NCI-H2196 treated with DMSO at 0.1 percent for 48 hours (cell line): ENCODE data around the gene ZPR1.
"Not testable (repeated sequence)": the region's sequence is repeated elsewhere in the genome, so short reads cannot be mapped to it uniquely, and the experiment has no call there.

Experiments
- DNase-seq: peaks from one replicate; lab custom pipeline; 2025; ENCODE audit not compliant: unreplicated experiment; lab: John Stamatoyannopoulos, UW

The ZPR1 gene

GRCh38 chr11:116762132-116762531 is 25.7 kb downstream of the ZPR1 start:
- DNase-seq, result no peak

- not testable (repeated sequence) for DNase-seq
These were observed 31.8 kb downstream of the ZPR1 start for GRCh38 chr11:116756044-116756443.

- DNase-seq, result no peak
These were observed 37.6 kb downstream of the ZPR1 start for GRCh38 chr11:116750070-116750718.

DNA sequence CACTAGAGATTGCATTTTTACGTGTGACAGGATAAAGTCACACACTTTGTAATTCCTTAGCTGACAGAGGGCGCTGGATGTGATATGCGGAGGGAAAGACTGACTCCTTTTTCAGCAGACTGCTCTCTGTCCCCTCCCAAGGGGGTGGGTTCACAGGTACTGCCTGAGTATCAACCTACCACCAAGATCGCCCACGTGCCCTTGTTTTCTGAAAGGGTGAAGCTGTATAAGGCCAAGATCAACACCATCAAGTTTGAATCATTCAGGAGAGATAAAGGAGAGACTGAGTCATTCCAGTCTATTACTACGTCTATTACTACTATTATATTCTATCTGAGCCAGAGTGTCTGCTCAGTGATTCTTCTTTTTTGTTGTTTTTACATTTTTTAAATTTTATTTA is 45.7 kb downstream of the ZPR1 start:
- DNase-seq, result no peak

GRCh38 chr11:116740741-116741140 is 47.1 kb downstream of the ZPR1 start:
- DNase-seq, result no peak

GRCh38 chr11:116738975-116739374 is 48.8 kb downstream of the ZPR1 start:
- DNase-seq, result no peak

- no peak for DNase-seq
These were observed 51.1 kb downstream of the ZPR1 start for GRCh38 chr11:116736763-116737162.

GRCh38 chr11:116733969-116734508 is 53.8 kb downstream of the ZPR1 start:
- no peak for DNase-seq

GRCh38 chr11:116733043-116733755 is 54.6 kb downstream of the ZPR1 start:
- DNase-seq, result no peak

DNA sequence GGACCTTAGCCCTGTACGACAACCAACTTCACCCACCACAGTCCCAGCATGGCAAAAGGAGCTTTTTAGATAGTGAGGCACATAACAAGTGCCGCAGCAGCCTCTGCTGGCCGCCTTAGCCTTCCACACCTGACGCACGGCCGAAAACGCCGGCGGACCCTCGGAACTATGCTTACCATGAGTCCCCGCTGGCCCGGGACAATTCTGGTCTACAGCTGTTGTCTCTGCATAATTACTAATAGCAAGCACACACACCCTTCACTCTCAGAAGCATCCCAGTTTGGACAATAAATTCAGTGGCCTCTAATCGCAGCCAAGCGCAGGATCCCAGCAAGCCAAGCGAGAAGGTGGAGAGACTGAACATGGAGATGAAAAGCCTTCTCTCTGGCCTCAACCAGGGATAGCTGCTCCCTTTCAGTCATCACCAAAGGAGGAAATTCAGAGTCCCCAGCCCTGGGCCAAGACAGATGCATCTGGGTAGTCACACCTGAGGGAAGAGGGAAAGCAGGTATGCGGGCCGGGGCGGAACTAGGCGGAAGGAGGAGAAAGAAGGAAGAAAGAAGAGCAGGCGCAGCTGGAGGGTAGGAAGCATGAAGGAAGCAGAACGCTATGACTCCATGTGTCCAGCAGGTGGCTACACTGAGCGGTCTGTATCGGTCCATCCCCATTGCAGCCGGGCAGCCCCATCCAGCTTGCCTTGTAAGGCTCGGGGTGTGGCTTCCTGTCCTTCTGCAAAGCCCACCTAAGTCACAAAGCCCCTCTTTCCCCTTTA is 55.4 kb downstream of the ZPR1 start:
- DNase-seq, result peak; percentile 57

- DNase-seq, result no peak
These were observed 56.0 kb downstream of the ZPR1 start for GRCh38 chr11:116731821-116732220.

- no peak for DNase-seq
These were observed 56.6 kb downstream of the ZPR1 start for GRCh38 chr11:116731097-116731761.

DNA sequence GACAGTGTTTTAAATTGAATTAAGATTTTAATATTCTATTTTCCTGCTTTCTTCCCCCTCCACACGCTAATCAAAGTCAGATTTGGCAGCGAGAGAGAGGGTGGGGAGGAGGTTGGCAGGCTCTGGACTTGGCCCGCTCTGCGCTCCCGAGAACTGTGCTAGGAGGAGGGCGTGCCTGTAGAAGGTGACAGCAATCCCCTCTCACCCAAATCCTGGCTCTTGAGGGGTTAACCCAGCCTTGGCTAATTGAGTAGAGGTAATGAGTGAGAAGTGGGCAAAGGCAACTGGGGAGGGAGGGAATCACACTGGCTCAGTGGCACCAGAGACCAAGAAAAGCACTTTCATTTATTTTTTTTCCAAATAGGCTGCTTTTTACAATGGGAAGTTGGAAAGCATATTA is 57.2 kb downstream of the ZPR1 start:
- no peak for DNase-seq

DNA sequence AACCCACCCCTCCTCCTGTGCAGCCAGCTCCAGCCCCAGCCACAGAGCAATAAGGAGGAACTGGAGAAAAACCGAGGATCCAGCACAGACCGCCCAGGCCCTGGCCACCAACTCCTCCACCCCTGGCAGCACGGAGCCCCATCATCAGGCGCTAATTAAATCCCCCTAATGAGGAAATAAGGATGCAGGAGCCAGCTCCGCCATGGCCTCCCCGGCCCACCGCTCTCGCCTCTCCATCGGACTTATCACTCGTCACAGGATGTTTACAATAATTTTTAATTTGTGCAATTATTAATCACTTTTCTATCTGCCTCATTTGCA is 57.6 kb downstream of the ZPR1 start:
- no peak for DNase-seq

GRCh38 chr11:116729501-116730240 is 58.2 kb downstream of the ZPR1 start:
- DNase-seq, result no peak

DNA sequence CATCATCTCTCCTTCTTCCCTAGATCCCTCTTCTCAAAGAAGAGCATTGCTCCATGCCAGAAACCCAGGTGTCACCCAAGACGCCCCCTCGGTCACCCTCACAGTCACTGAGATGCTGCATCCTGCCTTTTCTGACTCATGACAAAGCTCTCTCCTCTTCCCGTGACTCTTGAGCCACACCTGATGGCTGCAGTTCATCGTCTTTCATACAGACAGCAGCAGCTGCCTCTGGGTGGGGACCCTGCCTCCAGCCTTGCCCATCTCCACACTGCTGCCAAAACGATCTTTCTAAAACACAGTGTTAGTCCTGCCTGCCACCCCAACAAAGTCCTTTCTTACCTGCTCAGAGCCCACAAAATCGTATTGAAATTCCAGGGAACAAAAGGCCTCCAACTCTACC is 59.8 kb downstream of the ZPR1 start:
- no peak for DNase-seq

GRCh38 chr11:116725434-116726221 is 62.2 kb downstream of the ZPR1 start:
- DNase-seq, result no peak

GRCh38 chr11:116724813-116725212 is 63.0 kb downstream of the ZPR1 start:
- DNase-seq, result no peak
